ENCODE results near the gene THG1L.

The THG1L gene

DNA sequence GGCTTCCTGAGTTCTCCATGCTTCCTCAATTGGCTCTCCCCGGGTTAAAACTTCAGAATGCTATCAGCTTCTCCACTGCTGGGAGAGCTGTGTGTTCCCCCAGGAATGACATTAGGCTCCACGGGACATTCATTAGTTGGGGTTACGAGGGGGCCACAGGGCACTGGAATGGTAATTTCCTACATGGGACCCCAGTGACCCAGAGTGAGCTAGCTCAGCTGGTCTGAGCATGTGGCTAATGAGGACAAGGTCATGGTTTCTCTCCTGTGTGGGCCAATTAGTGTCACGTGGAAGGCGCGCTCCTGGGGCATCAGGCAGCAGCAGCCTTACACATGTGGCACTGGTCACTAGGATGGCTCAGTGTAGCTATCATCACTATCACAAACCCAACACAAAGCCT lies 33.3 kb downstream of the THG1L start:
- H3K4me3 ChIP-seq (ENCODE audit: low read depth, low read length), result no peak overlapping the region
- no peak for TF ChIP-seq CTCF (IDR thresholded peaks at IDR 0.05; ENCODE audit: control insufficient read depth, extremely low read depth, insufficient read depth)
- DNase-seq (ENCODE audit: low read depth), result no peak

DNA sequence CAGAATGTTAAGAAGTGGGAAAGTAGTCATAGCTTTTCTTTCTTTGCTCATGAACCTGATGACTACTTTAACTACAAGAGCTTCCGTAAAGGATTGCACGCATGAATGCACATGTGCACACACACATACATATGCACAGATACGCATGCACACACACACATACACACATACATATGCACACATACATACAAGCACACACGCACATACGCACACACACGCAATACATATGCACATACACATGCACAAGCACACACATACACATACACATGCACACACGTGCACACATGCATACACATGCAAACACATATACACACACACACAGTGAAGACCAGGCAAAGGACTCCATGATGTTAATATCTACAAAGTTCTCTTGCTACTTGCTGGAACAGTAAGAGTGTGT lies 35.2 kb downstream of the THG1L start:
- DNase-seq (ENCODE audit: low read depth), result no peak
- TF ChIP-seq CTCF (IDR thresholded peaks at IDR 0.05; ENCODE audit: control insufficient read depth, extremely low read depth, insufficient read depth), result no peak
- H3K4me3 ChIP-seq (ENCODE audit: low read depth, low read length), result no peak overlapping the region

- no peak for DNase-seq (ENCODE audit: low read depth)
- no peak for TF ChIP-seq CTCF (IDR thresholded peaks at IDR 0.05; ENCODE audit: control insufficient read depth, extremely low read depth, insufficient read depth)
- H3K4me3 ChIP-seq (ENCODE audit: low read depth, low read length), result no peak overlapping the region
Observed at GRCh38 chr5:157766902-157767301, 35.7 kb downstream of the THG1L start.

- no peak overlapping the region for H3K4me3 ChIP-seq (ENCODE audit: low read depth, low read length)
- DNase-seq (ENCODE audit: low read depth), result no peak
- TF ChIP-seq CTCF (IDR thresholded peaks at IDR 0.05; ENCODE audit: control insufficient read depth, extremely low read depth, insufficient read depth), result no peak
Observed at GRCh38 chr5:157767689-157768088, 36.5 kb downstream of the THG1L start.

DNA sequence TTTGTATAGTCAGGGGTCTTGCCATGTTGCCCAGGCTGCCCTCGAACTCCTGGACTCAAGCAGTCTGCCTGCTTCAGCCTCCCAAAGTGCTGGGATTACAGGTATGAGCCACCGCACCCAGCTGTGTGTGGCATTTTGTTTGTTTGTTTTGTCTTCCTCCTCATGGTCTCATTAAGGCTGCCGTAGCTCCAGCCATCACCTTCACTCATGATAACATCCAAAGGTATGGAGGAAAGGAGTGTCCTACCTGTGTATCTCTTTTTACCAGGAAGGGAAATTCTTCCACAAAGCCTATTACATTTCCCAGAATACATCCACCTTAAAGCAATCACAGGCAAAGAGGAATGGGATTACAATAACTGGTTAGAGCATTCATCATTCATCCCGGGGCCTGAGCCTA lies 39.4 kb downstream of the THG1L start:
- H3K4me3 ChIP-seq (ENCODE audit: low read depth, low read length), result no peak overlapping the region
- DNase-seq (ENCODE audit: low read depth), result no peak
- no peak for TF ChIP-seq CTCF (IDR thresholded peaks at IDR 0.05; ENCODE audit: control insufficient read depth, extremely low read depth, insufficient read depth)

- H3K4me3 ChIP-seq (ENCODE audit: low read depth, low read length), result no peak overlapping the region
- TF ChIP-seq CTCF (IDR thresholded peaks at IDR 0.05; ENCODE audit: control insufficient read depth, extremely low read depth, insufficient read depth), result no peak
- DNase-seq (ENCODE audit: low read depth), result no peak
Observed at GRCh38 chr5:157772127-157772526, 40.9 kb downstream of the THG1L start.

DNA sequence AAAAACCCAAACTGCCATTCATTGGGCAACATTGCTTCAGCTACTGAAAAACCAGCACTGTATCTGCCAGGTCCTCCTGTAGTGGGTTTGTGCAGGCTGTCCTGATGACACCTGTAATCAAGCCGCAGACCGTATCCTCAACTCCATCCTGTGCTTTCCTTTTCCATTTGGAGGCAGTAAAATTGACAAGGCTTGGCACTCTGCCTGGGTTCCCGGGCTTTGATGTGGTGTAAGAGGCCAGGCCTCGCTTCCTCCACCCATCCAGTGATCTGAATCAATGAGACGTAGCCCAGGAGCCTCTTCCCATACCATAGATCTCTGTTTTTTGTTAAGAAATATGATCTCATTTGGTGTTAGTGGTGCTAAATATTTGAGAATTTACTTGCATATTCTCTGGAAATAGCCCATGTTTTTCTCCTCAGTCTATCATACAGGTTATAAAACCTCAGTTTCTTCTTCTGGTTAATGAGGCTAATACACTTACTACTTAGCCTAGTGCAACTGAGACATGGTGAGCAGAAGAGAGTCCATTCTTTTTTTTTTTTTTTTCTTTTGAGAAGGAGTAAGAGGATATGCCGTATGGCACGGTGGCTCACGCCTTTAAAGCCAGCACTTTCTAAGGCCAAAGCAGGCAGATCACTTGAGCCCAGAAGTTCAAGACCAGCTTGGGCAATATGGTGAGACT lies 47.0 kb downstream of the THG1L start:
- TF ChIP-seq CTCF (IDR thresholded peaks at IDR 0.05; ENCODE audit: control insufficient read depth, extremely low read depth, insufficient read depth), result no peak
- DNase-seq (ENCODE audit: low read depth), result no peak
- H3K4me3 ChIP-seq (ENCODE audit: low read depth, low read length), result no peak overlapping the region

Data from LNCaP clone FGC (cell line).